ENCODE measurements around the gene GPALPP1. TPM values are rescaled to one million over a fixed set of nuclear protein-coding genes. Genes with fewer than 3 reads are reported as not detected.
A peak's percentile ranks its signal among the peaks of the same experiment; 100 is the strongest.

Gene GPALPP1
- total and polyA plus RNA-seq, 2 donors (not counting 1 experiment from before 2014, with no cell fraction given) = 19.7 to 41.8 TPM

- Histone ChIP-seq H3K4me1 (ENCODE audit: control insufficient read depth in 2 of 2, insufficient read depth in 2 of 2, low read length in 2 of 2) (peaks cover 18 to 22% of the 10 kb centered on the region in 2 donors), H3K27me3 (replicated peaks in 1 of 4; ENCODE audit: control extremely low read depth in 1 of 4, control insufficient read depth in 3 of 4, insufficient read depth in 4 of 4, low read length in 3 of 4) (no peaks in the 10 kb centered on the region), H3K36me3 (replicated peaks in 1 of 2; ENCODE audit: control extremely low read depth in 1 of 2, control insufficient read depth in 1 of 2, extremely low read depth in 1 of 2, insufficient read depth in 2 of 2, low read length in 1 of 2) (peaks cover 3 to 21% of the 10 kb centered on the region in 2 experiments), H3K4me2 (replicated peaks; ENCODE audit: low read depth, low read length, poor library complexity, severe bottlenecking) (peak overlapping the region; percentile 39), H4K20me1 (ENCODE audit: control insufficient read depth, insufficient read depth, low read length, poor library complexity, severe bottlenecking) (no peaks in the 10 kb centered on the region), H2AFZ (ENCODE audit: insufficient read depth, low read depth, low read length, poor library complexity, severe bottlenecking) (no peak overlapping the region), H3K9ac (ENCODE audit: low read length) (peak overlapping the region; percentile 30), H3K9me3 (ENCODE audit: control extremely low read depth in 1 of 3, control insufficient read depth in 2 of 3, insufficient read depth in 1 of 3, low read length in 2 of 3) (no peaks in the 10 kb centered on the region), H3K4me3 (ENCODE audit: control extremely low read depth in 1 of 5, extremely low read depth in 1 of 5, insufficient read depth in 1 of 5, low read depth in 2 of 5, low read length in 4 of 5) (peak overlapping the region in 2 of 5 experiments; percentile 12 to 22), H3K79me2 (ENCODE audit: control insufficient read depth, insufficient read depth, low read length) (no peaks in the 10 kb centered on the region), H3K27ac (ENCODE audit: low read length in 2 of 2) (peak overlapping the region in 1 of 2 donors; percentile 54)
- DNase-seq (peak; percentile 66), ATAC-seq (ENCODE audit: low read depth) (peak; percentile 87)
- Mint-ChIP-seq H3K27me3 (no peaks in the 10 kb centered on the region), H3K27ac (no peak overlapping the region), H3K9me3 (ENCODE audit: insufficient read depth) (no peaks in the 10 kb centered on the region), H3K4me3 (no peak overlapping the region), H3K4me1 (peaks cover 4% of the 10 kb centered on the region)
- ChIA-PET CTCF (interaction anchor here (0.5 to 11.8 kb wide), 15 partner anchors 9 to 531 kb away, joined by 3 to 156 read pairs (median 3); no protein-coding TSS in a partner anchor), POLR2A (no interaction called here)
- WGBS (ENCODE audit: insufficient coverage) = 21% methylated on average over 3 of the region's 9 CpGs
- TF ChIP-seq EZH2 (IDR thresholded peaks at IDR 0.05; ENCODE audit: borderline replicate concordance, insufficient read depth, low read depth, low read length, poor library complexity, severe bottlenecking) (no peak), CTCF (IDR thresholded peaks at IDR 0.05) (no peak)
- intact Hi-C loops (cut with micrococcal nuclease) = loop anchor here (2.0 to 5.0 kb wide), 6 partner anchors 15 to 1067 kb away; partner anchors contain the start of genes GPALPP1, GTF2F2, NUFIP1 and SLC25A30
These were observed 15.1 kb upstream of the GPALPP1 start for GRCh38 chr13:44974056-44974793.

- H3K27me3 Mint-ChIP-seq = no peaks in the 10 kb centered on the region
- H3K9me3 Mint-ChIP-seq (ENCODE audit: insufficient read depth) = no peaks in the 10 kb centered on the region
- ChIA-PET CTCF (interaction anchor here (11.8 kb wide), 1 partner anchor 493 kb away, joined by 156 read pairs; no protein-coding TSS in a partner anchor), POLR2A (no interaction called here)
- TF ChIP-seq EZH2 (IDR thresholded peaks at IDR 0.05; ENCODE audit: borderline replicate concordance, insufficient read depth, low read depth, low read length, poor library complexity, severe bottlenecking) (no peak), CTCF (IDR thresholded peaks at IDR 0.05) (no peak)
- no peak for ATAC-seq (ENCODE audit: low read depth)
- Histone ChIP-seq H3K4me2 (replicated peaks; ENCODE audit: low read depth, low read length, poor library complexity, severe bottlenecking) (no peak overlapping the region), H3K9ac (ENCODE audit: low read length) (no peak overlapping the region), H3K4me1 (ENCODE audit: control insufficient read depth in 2 of 2, insufficient read depth in 2 of 2, low read length in 2 of 2) (peaks cover 18 to 22% of the 10 kb centered on the region in 2 donors), H3K4me3 (ENCODE audit: control extremely low read depth in 1 of 5, extremely low read depth in 1 of 5, insufficient read depth in 1 of 5, low read depth in 2 of 5, low read length in 4 of 5) (no peak overlapping the region), H2AFZ (ENCODE audit: insufficient read depth, low read depth, low read length, poor library complexity, severe bottlenecking) (no peak overlapping the region), H3K27me3 (replicated peaks in 1 of 4; ENCODE audit: control extremely low read depth in 1 of 4, control insufficient read depth in 3 of 4, insufficient read depth in 4 of 4, low read length in 3 of 4) (no peaks in the 10 kb centered on the region), H3K79me2 (ENCODE audit: control insufficient read depth, insufficient read depth, low read length) (no peaks in the 10 kb centered on the region), H3K27ac (ENCODE audit: low read length in 2 of 2) (no peak overlapping the region), H3K9me3 (ENCODE audit: control extremely low read depth in 1 of 3, control insufficient read depth in 2 of 3, insufficient read depth in 1 of 3, low read length in 2 of 3) (no peaks in the 10 kb centered on the region), H3K36me3 (replicated peaks in 1 of 2; ENCODE audit: control extremely low read depth in 1 of 2, control insufficient read depth in 1 of 2, extremely low read depth in 1 of 2, insufficient read depth in 2 of 2, low read length in 1 of 2) (peaks cover 3 to 24% of the 10 kb centered on the region in 2 experiments), H4K20me1 (ENCODE audit: control insufficient read depth, insufficient read depth, low read length, poor library complexity, severe bottlenecking) (no peaks in the 10 kb centered on the region)
- H3K4me1 Mint-ChIP-seq = peaks cover 4% of the 10 kb centered on the region
- intact Hi-C loops (cut with micrococcal nuclease) = no loop called here
- no peak overlapping the region for H3K27ac Mint-ChIP-seq
- no peak for DNase-seq
- no peak overlapping the region for H3K4me3 Mint-ChIP-seq
- 90% methylated on average over 1 of the region's 3 CpGs for WGBS (ENCODE audit: insufficient coverage)
These were observed 13.1 kb upstream of the GPALPP1 start for GRCh38 chr13:44976196-44976595.

Measured in B cell (primary cell).